DND-41 (cell line): ENCODE data around the gene RPS29.

Experiments
- CTCF ChIP-seq: IDR thresholded peaks from 2 replicates; pipeline ENCODE4 v1.5.1; 2012; ENCODE audit warnings: borderline replicate concordance, low read length, moderate library complexity, mild to moderate bottlenecking; ENCODE audit not compliant: poor library complexity, severe bottlenecking; ENCODE audit errors: extremely low read depth
- EZH2 ChIP-seq: IDR thresholded peaks from 3 replicates; pipeline ENCODE4 v1.6.1; 2012; ENCODE audit warnings: borderline replicate concordance, low read depth, mild to moderate bottlenecking, moderate library complexity, low read length, inconsistent platforms; ENCODE audit not compliant: severe bottlenecking

- TF ChIP-seq CTCF: no peak
- TF ChIP-seq EZH2: no peak
Measured at GRCh38 chr14:49594347-49595091, 8.3 kb upstream of the RPS29 start.
